Measurements from ENCODE around the gene OSBPL3. TPM values are rescaled to one million over a fixed set of nuclear protein-coding genes. Genes with fewer than 3 reads are reported as not detected.

Gene OSBPL3
- total RNA-seq, 1 donor from 2014 or later, result 14.1 TPM

GRCh38 chr7:24899905-24900304, 80.1 kb downstream of the OSBPL3 start:
- no peak for DNase-seq (ENCODE audit: low read depth in 2 of 2)

- DNase-seq (ENCODE audit: low read depth in 2 of 2), result no peak
These were observed 80.8 kb downstream of the OSBPL3 start for GRCh38 chr7:24899161-24899560.

DNA sequence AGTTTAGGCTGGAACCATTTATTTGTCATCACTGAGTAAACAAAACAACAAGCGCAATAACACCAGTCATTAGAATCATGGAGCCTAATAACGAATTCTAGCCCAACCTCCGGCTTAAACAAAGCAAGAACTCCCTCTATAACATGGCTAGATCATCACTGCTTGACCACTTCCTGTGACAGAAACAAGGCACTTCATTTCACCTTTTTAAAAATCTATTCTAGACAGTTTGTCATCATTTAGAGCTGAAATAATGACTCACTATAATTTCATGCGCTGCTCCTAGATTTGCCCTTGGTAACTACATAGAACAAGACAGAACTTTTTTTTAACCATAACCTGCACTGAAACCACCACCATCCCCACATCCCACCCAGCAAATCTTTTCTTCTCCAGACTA, 81.3 kb downstream of the OSBPL3 start:
- DNase-seq (ENCODE audit: low read depth in 2 of 2), result peak in 1 of 2 donors; percentile 71

- DNase-seq (ENCODE audit: low read depth in 2 of 2), result peak in 1 of 2 donors; percentile 27
These were observed 83.9 kb downstream of the OSBPL3 start for GRCh38 chr7:24896031-24896501.

- peak in 1 of 2 donors; percentile 36 for DNase-seq (ENCODE audit: low read depth in 2 of 2)
These were observed 85.4 kb downstream of the OSBPL3 start for GRCh38 chr7:24894429-24895221.

- DNase-seq (ENCODE audit: low read depth in 2 of 2), result peak in 1 of 2 donors; percentile 58
These were observed 88.7 kb downstream of the OSBPL3 start for GRCh38 chr7:24891311-24891735.

DNA sequence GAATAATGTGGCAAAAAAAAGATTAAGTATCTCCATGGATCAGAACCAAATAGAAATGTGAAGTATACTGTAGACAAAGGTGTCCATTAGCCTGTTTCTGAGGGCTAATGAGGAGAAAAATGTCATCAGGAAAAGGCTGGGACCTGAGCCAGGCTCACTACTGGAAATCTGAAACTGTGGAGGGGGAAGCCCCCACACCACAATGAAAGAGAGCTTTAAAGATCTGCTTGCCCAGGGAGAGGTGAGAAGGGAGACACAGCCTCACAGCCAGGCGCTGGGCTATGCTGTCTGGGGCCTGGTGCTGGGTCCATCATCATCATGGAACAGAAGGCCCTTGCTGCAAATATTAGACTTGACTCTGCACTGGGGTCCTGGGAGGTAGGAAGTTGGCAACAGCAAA, 90.4 kb downstream of the OSBPL3 start:
- peak; percentile 54 to 70 for DNase-seq (ENCODE audit: low read depth in 2 of 2)

DNA sequence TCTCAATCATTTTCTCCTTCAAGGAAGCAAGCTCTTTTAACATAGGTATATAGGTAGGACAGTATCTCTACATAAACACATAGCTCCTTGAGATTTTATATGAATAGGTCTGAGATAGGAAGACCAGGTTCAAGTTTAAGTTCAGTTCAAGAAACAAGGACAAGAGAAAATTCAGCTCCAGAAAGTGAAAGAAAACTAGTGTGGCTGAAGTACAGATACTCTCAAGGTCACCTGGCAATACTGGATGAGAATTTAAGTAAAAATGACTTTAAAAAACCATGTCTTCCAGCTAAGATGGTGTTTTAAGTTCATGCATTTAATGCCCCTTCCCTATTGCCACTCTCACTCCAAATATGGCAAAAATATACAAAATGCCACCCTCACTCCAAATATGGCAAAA, 91.3 kb downstream of the OSBPL3 start:
- DNase-seq (ENCODE audit: low read depth in 2 of 2), result no peak

DNA sequence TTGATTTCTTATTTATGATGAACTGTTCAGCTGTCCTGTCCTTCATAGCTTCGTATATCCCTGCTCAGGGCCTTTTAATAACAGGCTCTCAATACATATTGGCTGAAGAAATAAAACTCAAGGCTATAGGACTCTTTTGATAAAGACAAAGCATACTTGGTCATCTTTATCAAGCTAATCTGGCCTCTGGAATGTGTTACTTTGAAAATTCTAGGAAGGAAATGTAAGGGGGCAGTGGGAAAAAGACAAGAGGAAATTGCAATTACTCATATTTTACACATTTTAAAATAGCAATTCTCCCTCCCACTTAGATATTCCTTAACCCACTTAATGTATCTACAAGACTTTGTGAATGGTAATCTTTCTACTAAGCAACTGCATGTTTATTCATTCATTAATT, 94.3 kb downstream of the OSBPL3 start:
- peak in 1 of 2 donors; percentile 33 for DNase-seq (ENCODE audit: low read depth in 2 of 2)

DNA sequence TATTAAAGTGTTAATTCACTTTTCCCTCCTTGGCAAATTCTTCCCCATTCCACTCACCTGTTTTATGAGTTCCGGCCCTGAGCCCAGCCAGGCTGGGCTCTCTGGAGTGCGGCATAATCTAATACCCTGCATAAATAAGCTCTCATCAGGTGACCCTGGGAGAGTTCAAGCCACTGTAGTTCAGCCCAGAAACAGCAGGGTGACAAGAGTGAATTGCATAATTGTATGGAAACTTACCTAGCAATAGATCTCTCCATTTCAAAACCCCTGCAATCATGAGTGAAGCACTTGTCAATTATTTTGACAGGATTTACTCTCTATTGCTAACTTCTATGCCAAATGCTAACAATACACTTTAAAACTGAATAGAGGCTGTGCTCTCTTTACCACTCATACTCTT, 94.7 kb downstream of the OSBPL3 start:
- DNase-seq (ENCODE audit: low read depth in 2 of 2), result peak in 1 of 2 donors; percentile 46

DNA sequence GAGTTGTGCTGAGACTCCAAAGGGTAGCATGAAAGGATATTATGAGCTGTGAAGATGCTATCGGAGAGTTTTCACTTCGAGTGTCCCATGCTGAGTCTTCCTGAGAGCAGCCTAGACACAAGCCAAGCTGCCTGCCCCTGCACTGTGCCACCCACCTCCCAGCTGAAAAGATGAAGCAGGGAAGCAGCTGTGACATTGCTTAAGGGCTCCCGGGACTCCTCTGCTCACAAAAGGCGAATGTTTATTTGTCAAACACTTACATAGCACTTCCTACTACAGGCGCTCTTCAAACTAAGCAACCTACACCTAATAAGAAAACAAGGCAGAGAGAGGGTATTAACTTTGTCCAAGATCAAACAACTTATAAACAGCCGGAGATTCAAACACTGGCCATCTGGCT, 95.6 kb downstream of the OSBPL3 start:
- no peak for DNase-seq (ENCODE audit: low read depth in 2 of 2)

DNA sequence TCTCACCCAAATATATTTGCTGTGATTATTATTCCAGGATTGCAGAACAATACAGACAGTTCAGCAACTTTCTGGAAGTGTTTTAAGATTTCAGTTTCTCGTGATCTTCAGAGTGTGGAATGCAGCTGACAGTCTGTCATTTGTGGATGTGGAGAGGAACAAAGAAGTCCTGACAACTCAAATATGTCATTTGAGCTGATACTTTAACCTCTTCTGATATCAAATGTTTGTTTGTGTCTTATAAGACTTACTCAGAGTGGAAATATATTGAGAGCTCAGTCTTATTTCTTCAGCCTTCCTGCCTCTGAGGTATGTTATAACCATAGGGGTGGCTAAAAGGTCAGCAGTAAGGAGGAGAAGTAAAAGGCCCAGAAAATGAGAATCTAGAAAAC, 96.4 kb downstream of the OSBPL3 start:
- no peak for DNase-seq (ENCODE audit: low read depth in 2 of 2)

DNA sequence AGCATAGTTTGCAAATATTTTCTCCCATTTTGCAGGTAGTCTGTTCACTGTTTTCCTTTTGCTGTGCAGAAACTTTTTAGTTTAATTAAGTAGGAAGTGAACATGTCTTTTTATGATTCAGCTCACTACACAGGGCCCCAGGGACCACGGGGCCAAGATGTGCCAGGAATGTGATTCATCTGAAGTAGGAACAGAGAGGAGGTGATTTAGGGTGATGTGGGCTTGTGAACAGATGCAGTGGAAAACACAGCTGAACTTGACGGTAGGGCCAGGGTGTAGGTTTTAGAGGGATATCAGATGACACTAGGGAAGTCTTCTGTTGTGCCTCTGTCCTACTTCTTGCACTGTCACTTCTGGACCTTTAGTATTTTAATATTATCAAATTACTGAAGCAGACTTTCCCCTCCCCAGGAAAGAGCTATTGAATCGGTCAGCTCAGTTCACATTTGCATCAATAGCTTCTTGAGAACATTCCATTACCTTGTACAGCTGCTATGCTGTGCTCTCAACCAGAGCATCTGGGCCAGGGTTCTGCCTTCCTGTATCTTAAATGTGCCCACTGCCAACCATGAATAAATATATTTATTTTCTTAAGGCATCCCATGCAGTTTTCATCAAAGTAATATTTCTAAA, 96.9 kb downstream of the OSBPL3 start:
- DNase-seq (ENCODE audit: low read depth in 2 of 2), result peak in 1 of 2 donors; percentile 81

GRCh38 chr7:24881623-24882022, 98.4 kb downstream of the OSBPL3 start:
- no peak for DNase-seq (ENCODE audit: low read depth in 2 of 2)

- DNase-seq (ENCODE audit: low read depth in 2 of 2), result no peak
These were observed 99.1 kb downstream of the OSBPL3 start for GRCh38 chr7:24880886-24881285.

DNA sequence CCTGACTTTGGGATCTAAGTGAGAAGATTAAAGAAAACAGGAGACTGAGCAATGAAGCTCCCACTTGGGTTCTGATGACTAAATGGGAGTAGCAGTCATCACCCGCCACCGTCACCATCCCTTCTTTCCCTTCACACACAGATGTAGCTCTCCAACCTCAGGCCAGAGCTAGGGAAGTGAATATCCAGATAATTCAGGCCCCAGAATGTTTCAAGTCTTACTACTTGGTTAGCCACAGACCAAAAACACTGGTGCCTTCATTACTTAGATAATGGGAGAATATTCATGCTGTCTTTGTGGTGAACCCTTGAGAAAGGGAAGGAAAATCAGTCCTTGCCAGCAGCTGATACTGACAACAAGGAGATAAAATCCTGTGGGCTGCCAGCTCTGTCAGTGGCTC, 100.7 kb downstream of the OSBPL3 start:
- no peak for DNase-seq (ENCODE audit: low read depth in 2 of 2)

DNA sequence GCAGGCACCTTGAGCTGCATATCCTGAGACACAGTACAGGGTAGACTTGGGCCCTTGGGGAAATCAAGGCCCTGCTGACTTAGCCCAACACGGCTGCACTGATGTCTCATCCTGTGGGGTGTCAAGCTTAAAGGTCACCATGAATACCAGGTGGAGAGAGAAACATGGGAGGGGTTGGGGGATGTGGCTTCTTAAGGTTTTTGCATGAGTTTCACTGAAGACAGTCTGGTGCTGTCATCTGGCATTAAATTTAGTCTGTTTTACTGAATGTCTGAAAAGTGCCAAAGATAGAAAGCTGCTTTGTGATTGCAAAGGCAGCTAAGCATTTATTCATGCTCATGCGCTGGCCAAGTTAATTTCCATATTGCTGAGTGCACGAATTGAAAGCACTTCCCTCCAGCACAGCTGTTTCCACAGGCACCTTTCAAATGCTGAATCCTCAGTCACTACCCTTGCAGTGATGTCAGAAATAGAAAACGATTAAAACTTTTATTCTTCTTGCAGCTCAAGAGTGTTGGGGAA, 102.1 kb downstream of the OSBPL3 start:
- peak in 1 of 2 donors; percentile 61 for DNase-seq (ENCODE audit: low read depth in 2 of 2)

DNA sequence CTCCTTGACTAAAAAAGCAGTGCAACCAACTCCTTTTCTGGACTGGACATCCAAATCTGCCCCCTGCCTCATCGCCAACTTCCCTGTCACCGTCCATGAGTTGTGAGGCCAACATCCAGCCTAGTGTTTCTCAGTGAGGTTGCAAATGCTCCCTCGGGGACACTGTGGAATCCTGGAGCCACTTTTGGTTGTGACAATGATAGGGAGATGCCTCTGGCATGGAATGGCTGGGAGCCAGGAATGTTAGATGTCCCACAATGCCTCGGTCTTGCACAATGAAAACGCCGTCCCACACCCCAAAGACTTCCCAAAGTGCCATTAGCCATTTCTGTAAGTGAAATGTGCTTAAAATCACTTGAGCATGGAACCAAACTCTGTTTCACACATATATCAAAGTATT, 105.2 kb downstream of the OSBPL3 start:
- no peak for DNase-seq (ENCODE audit: low read depth in 2 of 2)

- no peak for DNase-seq (ENCODE audit: low read depth in 2 of 2)
These were observed 106.0 kb downstream of the OSBPL3 start for GRCh38 chr7:24873944-24874343.

DNA sequence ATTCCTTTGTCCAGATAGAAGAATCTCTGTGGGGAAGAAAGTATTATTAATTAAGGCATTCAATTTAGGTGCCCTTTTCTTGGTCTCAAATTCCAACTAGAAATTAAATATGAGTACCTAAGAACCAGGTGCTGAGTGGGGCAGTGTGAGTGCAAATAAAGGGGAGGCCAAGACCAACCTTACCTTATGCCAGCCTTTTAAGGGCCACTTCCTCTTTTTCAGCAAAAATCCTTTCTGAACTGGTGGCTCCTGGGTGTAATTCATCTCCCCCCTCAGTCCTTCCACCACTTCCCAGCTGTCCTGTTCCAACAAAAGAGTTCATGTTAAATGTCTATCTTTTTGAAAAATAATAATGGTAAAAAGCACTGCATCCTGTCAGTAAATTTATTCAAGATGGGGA, 108.2 kb downstream of the OSBPL3 start:
- no peak for DNase-seq (ENCODE audit: low read depth in 2 of 2)

DNA sequence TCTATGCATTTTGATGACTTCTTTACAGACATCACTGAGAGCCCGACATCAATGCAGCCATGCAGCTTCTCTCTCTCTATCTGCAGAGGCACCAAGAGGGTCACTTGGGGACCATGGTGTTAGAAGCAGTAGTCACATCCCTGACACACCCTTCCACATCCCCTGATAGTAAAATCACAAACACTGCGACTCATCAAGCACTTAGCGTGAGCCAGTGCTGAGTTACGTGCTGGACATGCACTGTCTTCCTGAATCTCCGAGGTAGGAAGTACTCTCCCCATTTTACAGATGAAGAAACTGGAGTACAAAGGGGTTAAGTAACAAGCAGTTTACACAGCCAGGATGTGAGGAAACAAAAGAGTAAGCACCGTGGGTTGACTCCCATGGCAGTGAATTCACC, 109.2 kb downstream of the OSBPL3 start:
- DNase-seq (ENCODE audit: low read depth in 2 of 2), result no peak

GRCh38 chr7:24869572-24869971, 110.4 kb downstream of the OSBPL3 start:
- no peak for DNase-seq (ENCODE audit: low read depth in 2 of 2)

DNA sequence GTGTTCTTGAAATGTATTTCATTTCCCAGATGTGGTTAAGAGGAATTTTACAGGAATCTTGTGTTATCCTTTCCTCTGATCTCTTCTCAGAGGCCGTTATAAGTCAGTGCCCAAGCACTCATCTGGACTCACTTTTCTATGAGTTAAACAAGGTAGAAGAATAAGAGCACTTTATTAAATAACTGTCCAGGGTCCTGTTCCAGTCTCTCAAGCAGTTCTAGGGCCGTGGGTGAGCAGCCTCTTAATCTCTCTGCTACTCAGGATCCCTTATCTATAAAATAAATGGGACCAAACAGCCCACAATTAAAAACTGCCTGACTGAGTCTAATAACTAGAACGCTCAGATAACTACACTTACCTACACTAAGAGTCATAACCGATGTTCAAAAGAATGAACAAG, 111.2 kb downstream of the OSBPL3 start:
- no peak for DNase-seq (ENCODE audit: low read depth in 2 of 2)
